PC-3 (cell line): ENCODE data around the gene RELL1.

Source experiments
- EZH2 ChIP-seq: fragments of 300-600 bp; sonication (generic); IDR thresholded peaks from one replicate; pipeline ENCODE4 v1.6.1; 2017; ENCODE audit warnings: antibody characterized with exemption, mild to moderate bottlenecking, low read length; ENCODE audit not compliant: unreplicated experiment
- TF ChIP-seq, protein P1 (sequence below): fragments of 300-600 bp; sonication (generic); conservative IDR thresholded peaks from 2 replicates; pipeline ENCODE4 v1.5.1; 2017; ENCODE audit warnings: antibody characterized with exemption, low read depth, mild to moderate bottlenecking, low read length

- TF ChIP-seq EZH2 = no peak
- TF ChIP-seq, protein P1, sequence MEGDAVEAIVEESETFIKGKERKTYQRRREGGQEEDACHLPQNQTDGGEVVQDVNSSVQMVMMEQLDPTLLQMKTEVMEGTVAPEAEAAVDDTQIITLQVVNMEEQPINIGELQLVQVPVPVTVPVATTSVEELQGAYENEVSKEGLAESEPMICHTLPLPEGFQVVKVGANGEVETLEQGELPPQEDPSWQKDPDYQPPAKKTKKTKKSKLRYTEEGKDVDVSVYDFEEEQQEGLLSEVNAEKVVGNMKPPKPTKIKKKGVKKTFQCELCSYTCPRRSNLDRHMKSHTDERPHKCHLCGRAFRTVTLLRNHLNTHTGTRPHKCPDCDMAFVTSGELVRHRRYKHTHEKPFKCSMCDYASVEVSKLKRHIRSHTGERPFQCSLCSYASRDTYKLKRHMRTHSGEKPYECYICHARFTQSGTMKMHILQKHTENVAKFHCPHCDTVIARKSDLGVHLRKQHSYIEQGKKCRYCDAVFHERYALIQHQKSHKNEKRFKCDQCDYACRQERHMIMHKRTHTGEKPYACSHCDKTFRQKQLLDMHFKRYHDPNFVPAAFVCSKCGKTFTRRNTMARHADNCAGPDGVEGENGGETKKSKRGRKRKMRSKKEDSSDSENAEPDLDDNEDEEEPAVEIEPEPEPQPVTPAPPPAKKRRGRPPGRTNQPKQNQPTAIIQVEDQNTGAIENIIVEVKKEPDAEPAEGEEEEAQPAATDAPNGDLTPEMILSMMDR = no peak
Observed at GRCh38 chr4:37568489-37568888, 117.7 kb downstream of the RELL1 start.
